Activated CD8-positive, alpha-beta T cell treated with anti-CD3 and anti-CD28 coated beads, Interleukin-2, amount 10 ng/mL, durations not matched to agents 7 days and 5 days (primary cell): Measurements from ENCODE around the gene DNAAF8. TPM values are rescaled to one million over a fixed set of nuclear protein-coding genes. Genes with fewer than 3 reads are reported as not detected.

Source experiments
- ATAC-seq: fragments of 150-1000 bp; cut with Tn5 transposase; one replicate; pipeline ENCODE4 v1.10.0; 2021; ENCODE audit warnings: moderate library complexity
- CTCF ChIA-PET: fragments of 350-600 bp; sonication (Branson Sonifier 250); formaldehyde crosslinking; loops from one replicate; lab custom pipeline; 2021; ENCODE audit warnings: antibody characterized with exemption; lab: Charles Lee
- POLR2A ChIA-PET: fragments of 350-600 bp; sonication (Branson Sonifier 250); formaldehyde crosslinking; loops from one replicate; lab custom pipeline; 2021; ENCODE audit warnings: antibody characterized with exemption; lab: Charles Lee
- DNase-seq: peaks from one replicate; pipeline ENCODE4 v3.0.0-alpha.2; 2020
- H3K27ac Mint-ChIP-seq: one replicate; pipeline ENCODE4 v1.8.0; 2021; ENCODE audit warnings: mild to moderate bottlenecking, mixed read lengths
- H3K27me3 Mint-ChIP-seq: one replicate; pipeline ENCODE4 v1.8.0; 2021; ENCODE audit warnings: low read depth, mixed read lengths
- H3K36me3 Mint-ChIP-seq: one replicate; pipeline ENCODE4 v1.8.0; 2021; ENCODE audit warnings: low read depth, mixed read lengths
- H3K4me1 Mint-ChIP-seq: one replicate; pipeline ENCODE4 v1.8.0; 2021; ENCODE audit warnings: low read depth, mixed read lengths
- H3K4me3 Mint-ChIP-seq: one replicate; pipeline ENCODE4 v1.8.0; 2021; ENCODE audit warnings: mild to moderate bottlenecking, mixed read lengths
- H3K9me3 Mint-ChIP-seq: one replicate; pipeline ENCODE4 v1.8.0; 2022; ENCODE audit warnings: mixed read lengths; ENCODE audit not compliant: insufficient read depth
- total RNA-seq, 2 experiments: library from RNA; stranded (reverse); gene quantifications; one replicate each; pipeline ENCODE4 v1.2.3, GENCODE V29; 2021

DNAAF8 gene
- total RNA-seq, 2 experiments from 2014 or later: 0.39 to 0.68 TPM

DNA sequence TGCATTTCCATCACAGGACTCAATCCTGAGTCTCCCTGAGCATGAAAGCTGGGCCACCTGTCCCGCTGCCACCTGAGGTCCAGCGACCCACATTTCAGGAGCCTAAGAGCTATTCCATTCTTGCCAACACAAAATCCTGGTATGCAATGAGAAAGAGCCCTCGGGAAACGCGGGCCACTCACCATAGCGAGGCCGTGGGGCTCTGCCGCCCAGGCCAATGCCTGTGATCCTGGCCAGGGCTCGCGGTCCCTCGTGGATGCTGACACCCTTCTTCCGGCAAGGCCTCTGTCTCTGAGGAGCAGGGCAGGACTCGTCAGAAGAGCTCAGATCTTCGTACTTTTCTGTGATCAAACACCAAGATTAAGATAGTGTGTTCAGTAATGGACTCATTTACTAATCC is 29.4 kb upstream of the DNAAF8 start:
- DNase-seq (no peak), ATAC-seq (no peak)
- POLR2A ChIA-PET: interaction anchor here (1.2 kb wide), 1 partner anchor 11 kb away, joined by 5 read pairs; the partner anchor contains the start of gene NUDT16L1
- H3K27me3 Mint-ChIP-seq: no peaks in the 10 kb centered on the region
- no peaks in the 10 kb centered on the region for H3K9me3 Mint-ChIP-seq
- peak overlapping the region; percentile 5 for H3K27ac Mint-ChIP-seq
- peaks cover 16% of the 10 kb centered on the region for H3K36me3 Mint-ChIP-seq
- no peak overlapping the region for H3K4me3 Mint-ChIP-seq
- CTCF ChIA-PET: interaction anchor here (2.1 kb wide), 1 partner anchor 55 kb away, joined by 4 read pairs; no protein-coding TSS in a partner anchor
- peaks cover 41% of the 10 kb centered on the region for H3K4me1 Mint-ChIP-seq

DNA sequence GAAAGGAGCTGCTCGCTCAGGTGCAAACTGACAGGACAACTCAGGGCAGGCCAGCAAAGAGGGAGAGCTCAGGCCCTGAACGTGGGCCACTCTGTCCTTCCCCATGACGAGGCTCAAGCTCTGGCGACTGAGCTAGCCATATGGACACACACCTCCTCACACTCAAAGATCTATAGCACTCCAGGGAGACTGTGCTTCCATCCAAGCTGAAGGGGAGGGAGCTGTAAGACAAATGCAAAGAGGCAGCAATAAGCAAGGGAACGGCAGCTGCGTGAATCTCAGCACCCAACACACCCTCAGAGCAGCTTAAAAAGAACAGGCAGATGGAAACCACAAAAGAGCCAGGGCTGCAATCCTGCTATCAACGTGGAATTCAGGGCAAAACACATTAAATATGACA is 27.5 kb upstream of the DNAAF8 start:
- Mint-ChIP-seq H3K4me1 (peaks cover 24% of the 10 kb centered on the region), H3K27me3 (no peaks in the 10 kb centered on the region), H3K4me3 (no peak overlapping the region), H3K36me3 (peaks cover 20% of the 10 kb centered on the region), H3K27ac (no peak overlapping the region), H3K9me3 (no peaks in the 10 kb centered on the region)
- ATAC-seq: no peak
- CTCF ChIA-PET: interaction anchor here (2.1 kb wide), 1 partner anchor 57 kb away, joined by 4 read pairs; no protein-coding TSS in a partner anchor
- POLR2A ChIA-PET: interaction anchor here (0.6 kb wide), 1 partner anchor 255 kb away, joined by 5 read pairs; no protein-coding TSS in a partner anchor
- DNase-seq: no peak

DNA sequence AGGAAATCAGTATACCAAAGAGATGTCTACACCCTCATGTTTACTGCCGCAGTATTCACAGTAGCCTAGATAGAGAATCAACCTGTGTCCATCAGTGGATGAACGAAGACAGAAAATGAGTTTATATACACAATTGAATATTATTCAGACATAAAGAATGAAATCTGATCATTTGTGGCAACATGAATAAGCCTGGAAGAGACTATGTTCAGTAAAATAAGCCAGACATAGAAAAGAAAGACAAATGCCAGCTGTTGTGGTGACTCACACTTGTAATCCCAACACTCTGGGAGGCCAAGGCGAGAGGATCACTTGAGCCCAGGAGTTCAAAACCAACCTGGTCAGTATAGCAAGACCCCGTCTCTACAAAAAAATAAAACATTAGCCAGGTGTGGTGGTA is 24.9 kb upstream of the DNAAF8 start:
- no peak overlapping the region for H3K4me3 Mint-ChIP-seq

DNA sequence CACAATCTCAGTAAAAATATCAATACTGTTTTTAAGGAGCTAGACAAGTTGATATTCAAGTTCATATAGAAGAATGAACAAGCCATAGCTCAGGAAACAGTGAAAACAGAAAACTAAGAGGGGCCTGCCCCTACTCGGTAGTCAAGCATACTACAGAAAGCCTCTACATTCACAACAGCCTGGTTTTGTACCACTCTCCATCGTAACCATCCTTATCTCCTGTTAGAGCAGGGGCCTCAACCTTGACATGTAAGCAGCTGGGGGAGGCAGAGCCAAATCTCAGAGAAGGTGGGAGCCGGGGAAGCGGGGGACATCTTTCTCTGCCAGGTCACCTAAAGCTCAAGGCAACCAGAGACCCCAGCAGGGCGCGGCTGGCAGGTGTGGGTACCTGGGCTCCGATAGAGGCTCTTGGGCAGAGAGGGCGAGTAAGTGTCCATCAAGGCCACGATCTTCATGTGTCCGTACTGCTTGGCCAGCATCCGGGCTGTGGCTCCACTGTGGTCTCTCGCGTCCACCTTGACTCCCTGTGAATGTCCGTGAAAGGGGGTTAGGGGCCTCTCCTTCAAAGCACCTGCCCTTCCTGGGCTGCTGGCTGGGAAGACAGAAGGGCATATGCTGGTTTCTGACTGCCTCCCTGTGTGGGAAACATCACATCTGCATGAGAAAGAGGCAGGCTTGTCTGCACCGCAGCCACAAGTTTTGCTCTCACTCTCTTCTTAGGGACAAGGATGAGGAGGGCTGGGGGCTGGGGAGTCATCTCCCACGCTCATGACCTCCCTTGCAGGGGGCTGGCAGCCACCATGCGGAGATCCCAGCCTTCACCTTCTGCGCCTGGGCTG is 20.5 kb upstream of the DNAAF8 start:
- Mint-ChIP-seq H3K27ac (no peak overlapping the region), H3K4me1 (no peaks in the 10 kb centered on the region), H3K27me3 (no peaks in the 10 kb centered on the region), H3K9me3 (no peaks in the 10 kb centered on the region), H3K4me3 (no peak overlapping the region), H3K36me3 (peaks cover 10% of the 10 kb centered on the region)
- no peak for DNase-seq
- no peak for ATAC-seq
- CTCF ChIA-PET: interaction anchor here (1.0 kb wide), 1 partner anchor 98 kb away, joined by 3 read pairs; no protein-coding TSS in a partner anchor
- POLR2A ChIA-PET: no interaction called here

More for the DNA sequence above, 24.9 kb upstream of the DNAAF8 start:
- no peak overlapping the region for H3K27ac Mint-ChIP-seq
- DNase-seq (no peak), ATAC-seq (no peak)
- H3K27me3 Mint-ChIP-seq: no peaks in the 10 kb centered on the region
- POLR2A ChIA-PET: no interaction called here
- CTCF ChIA-PET: interaction anchor here (1.4 kb wide), 1 partner anchor 85 kb away, joined by 4 read pairs; the partner anchor contains the start of gene MGRN1
- H3K4me1 Mint-ChIP-seq: peaks cover 6% of the 10 kb centered on the region
- H3K36me3 Mint-ChIP-seq: peaks cover 15% of the 10 kb centered on the region
- no peaks in the 10 kb centered on the region for H3K9me3 Mint-ChIP-seq

DNA sequence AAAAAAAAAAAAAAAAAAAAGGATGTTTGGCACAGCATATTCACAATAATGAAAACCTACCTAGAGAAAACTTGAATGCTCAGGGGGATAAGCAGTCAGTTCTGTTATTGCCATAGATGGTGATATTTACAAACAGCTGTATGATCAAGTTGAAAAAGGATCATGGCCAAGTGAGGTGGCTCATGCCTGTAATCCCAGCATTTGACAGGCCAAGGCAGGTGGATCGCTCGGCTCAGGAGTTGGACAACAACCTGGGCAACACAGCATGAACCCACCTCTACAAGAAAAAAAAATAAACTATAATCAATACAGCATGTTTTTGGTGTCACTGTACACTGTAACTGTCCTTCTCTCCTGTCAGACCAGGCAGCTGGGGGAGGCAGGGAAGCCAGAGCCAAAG is 19.3 kb upstream of the DNAAF8 start:
- no peak overlapping the region for H3K4me3 Mint-ChIP-seq
- H3K27ac Mint-ChIP-seq: no peak overlapping the region
- CTCF ChIA-PET: interaction anchor here (1.0 kb wide), 1 partner anchor 99 kb away, joined by 3 read pairs; no protein-coding TSS in a partner anchor
- peaks cover 5% of the 10 kb centered on the region for H3K36me3 Mint-ChIP-seq
- H3K4me1 Mint-ChIP-seq: no peaks in the 10 kb centered on the region
- DNase-seq (no peak), ATAC-seq (no peak)
- H3K9me3 Mint-ChIP-seq: no peaks in the 10 kb centered on the region
- H3K27me3 Mint-ChIP-seq: no peaks in the 10 kb centered on the region
- POLR2A ChIA-PET: no interaction called here

DNA sequence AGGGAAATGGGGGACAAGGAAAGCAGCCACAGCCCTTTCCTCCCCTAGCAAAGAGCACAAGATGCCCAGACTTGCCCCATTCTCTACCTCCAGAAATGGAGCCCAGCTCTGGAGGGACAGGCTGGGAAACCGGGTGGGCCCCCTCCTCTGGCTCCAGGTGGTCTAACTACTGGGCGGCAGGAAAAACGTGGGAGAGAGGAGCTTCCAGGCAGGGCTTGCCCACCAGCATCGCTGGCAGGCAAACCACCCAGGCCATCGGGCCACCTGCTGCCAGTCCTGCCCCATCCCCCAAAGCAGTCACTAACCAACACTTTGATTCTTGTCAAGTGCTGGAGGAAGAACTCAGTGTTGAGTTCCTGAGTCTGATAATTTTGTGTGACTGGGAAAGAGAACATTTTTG is 15.9 kb upstream of the DNAAF8 start:
- DNase-seq (no peak), ATAC-seq (no peak)
- Mint-ChIP-seq H3K36me3 (peaks cover 7% of the 10 kb centered on the region), H3K4me1 (no peaks in the 10 kb centered on the region), H3K27me3 (no peaks in the 10 kb centered on the region), H3K4me3 (no peak overlapping the region), H3K27ac (no peak overlapping the region), H3K9me3 (no peaks in the 10 kb centered on the region)
- ChIA-PET CTCF (no interaction called here), POLR2A (no interaction called here)

DNA sequence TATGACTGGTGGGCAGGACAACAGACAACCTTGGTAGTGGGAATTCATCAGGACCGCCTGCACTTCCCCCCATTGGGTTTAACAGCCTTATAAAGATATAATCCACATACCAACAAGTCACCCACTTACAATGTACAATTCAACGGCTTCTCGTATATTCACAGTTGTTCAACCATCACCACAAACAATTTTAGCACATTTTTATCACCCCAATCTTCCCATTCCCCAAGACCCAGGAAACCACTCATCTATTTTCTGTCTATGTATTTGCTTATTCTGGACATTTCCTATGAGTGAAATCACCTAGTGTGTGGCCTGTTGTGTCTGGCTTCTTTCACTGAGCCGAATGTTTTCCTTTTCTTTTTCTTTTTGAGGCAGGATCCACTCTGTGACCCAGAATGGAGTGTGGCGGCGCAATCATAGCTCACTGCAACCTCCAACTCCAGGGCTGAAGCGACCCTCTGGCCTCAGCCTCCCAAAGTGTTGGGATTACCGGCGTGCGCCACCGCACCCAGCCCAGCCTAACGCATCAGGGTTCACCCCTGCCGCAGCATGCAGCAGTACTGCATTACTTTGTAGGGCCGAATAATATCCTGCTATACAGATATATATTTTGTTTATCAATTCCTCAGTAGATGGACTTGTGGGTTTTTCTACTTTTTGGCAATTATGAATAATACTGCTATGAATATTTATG is 11.1 kb upstream of the DNAAF8 start:
- Mint-ChIP-seq H3K4me3 (no peak overlapping the region), H3K4me1 (no peaks in the 10 kb centered on the region), H3K36me3 (peaks cover 5% of the 10 kb centered on the region), H3K27ac (no peak overlapping the region), H3K9me3 (no peaks in the 10 kb centered on the region), H3K27me3 (no peaks in the 10 kb centered on the region)
- CTCF ChIA-PET: no interaction called here
- no peak for DNase-seq
- ATAC-seq: no peak
- POLR2A ChIA-PET: no interaction called here

DNA sequence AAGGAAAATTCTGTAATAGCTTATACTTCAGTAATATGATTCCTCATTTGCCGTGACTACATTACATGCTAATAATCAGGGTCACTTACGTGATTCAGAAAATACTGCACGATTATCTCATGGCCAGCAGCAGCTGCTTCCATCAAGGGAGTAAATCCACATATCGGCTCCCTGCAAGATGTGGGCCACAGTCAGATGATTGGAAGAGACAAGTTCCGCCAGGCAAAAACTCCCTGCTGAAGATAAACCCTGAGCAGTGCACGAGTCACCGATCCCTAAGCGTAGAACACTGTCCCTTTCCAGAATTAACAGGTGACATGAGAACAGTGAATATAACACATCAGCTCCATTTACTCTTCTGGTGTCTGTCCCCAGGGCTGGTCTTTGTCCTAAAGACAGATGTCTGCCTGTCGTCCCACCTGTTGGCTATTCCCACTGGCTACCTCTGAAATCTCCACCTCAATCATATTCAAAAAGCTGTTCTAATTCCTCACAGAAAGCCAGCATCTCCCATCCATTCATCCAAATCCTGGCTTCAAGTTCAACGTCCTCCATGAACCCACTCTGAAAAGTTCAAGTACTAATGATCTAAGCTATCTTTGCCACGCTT is 9.6 kb upstream of the DNAAF8 start:
- no peak for DNase-seq
- Mint-ChIP-seq H3K27me3 (no peaks in the 10 kb centered on the region), H3K9me3 (no peaks in the 10 kb centered on the region), H3K27ac (no peak overlapping the region), H3K4me1 (no peaks in the 10 kb centered on the region), H3K36me3 (peaks cover 10% of the 10 kb centered on the region), H3K4me3 (no peak overlapping the region)
- ChIA-PET CTCF (interaction anchor here (1.5 kb wide), 1 partner anchor 9 kb away, joined by 5 read pairs; the partner anchor contains the start of genes ANKS3 and DNAAF8), POLR2A (interaction anchor here (1.9 kb wide), 1 partner anchor 10 kb away, joined by 5 read pairs; the partner anchor contains the start of genes ANKS3 and DNAAF8)
- ATAC-seq: no peak

DNA sequence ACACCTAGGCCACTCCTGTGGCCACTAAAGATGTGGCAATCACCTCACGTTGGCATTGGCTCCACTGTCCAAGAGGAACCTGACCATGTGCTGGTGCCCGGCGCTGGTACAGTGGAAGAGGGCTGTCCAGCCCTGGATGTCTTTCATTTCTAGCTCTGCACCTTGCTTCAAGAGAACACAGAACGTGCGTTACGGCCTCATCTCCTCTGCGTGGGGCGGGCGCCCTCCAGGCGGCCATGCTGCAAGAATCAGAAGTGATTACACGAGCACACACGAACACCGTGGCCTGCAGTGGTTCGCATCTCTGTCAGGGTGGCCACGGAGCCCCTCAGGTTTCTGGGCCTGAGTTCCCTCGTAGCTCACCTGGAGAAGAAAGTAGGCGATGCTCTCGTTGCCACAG is 7.7 kb upstream of the DNAAF8 start:
- Mint-ChIP-seq H3K4me3 (no peak overlapping the region), H3K27ac (no peak overlapping the region), H3K4me1 (no peaks in the 10 kb centered on the region), H3K36me3 (peaks cover 13% of the 10 kb centered on the region), H3K9me3 (no peaks in the 10 kb centered on the region), H3K27me3 (no peaks in the 10 kb centered on the region)
- POLR2A ChIA-PET: no interaction called here
- DNase-seq (no peak), ATAC-seq (no peak)
- CTCF ChIA-PET: interaction anchor here (1.1 kb wide), 1 partner anchor 236 kb away, joined by 3 read pairs; no protein-coding TSS in a partner anchor

DNA sequence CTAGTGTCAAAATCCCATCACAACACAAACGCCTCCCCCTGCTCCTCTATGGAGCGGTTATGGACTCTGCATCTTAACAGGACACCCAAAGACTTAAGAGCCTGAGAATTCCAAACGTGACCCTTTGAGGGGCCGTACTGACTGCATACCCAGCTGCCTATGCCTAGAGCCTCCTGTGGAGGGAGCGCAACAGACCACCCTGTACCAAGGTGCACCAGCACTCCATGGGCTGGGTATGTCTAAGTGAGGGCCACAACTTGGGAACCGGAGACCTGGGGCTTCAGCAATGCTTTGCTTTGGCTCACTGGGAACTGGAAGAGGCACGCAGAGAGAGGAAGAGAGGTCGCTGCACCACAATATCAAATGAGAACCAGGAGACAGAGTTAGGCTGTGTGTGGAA is 5.7 kb upstream of the DNAAF8 start:
- POLR2A ChIA-PET: no interaction called here
- Mint-ChIP-seq H3K4me1 (peaks cover 8% of the 10 kb centered on the region), H3K27me3 (no peaks in the 10 kb centered on the region), H3K36me3 (peaks cover 8% of the 10 kb centered on the region), H3K4me3 (no peak overlapping the region), H3K27ac (no peak overlapping the region), H3K9me3 (no peaks in the 10 kb centered on the region)
- no peak for DNase-seq
- CTCF ChIA-PET: no interaction called here
- no peak for ATAC-seq

DNA sequence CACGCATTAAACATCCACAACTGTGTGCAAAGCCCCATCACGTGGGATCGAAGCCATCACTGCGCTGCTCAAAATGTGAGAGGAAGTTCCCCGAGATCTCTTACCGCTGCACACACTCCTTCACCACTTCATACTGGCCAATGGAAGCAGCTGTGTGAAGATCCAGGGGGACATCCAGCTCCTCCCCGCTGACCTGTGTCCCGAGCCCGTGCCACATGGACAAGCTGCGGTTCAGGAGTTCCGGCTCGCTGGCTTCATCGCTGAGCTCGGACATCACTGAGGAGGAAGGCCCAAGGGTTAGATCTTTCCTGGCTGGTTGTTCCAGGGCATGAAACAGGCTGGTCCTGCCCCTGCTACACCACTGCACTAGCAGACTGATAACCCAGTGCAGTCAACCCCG is 4.5 kb upstream of the DNAAF8 start:
- no peak for DNase-seq
- no peak for ATAC-seq
- H3K4me1 Mint-ChIP-seq: peaks cover 11% of the 10 kb centered on the region
- ChIA-PET POLR2A (interaction anchor here (1.1 kb wide), 1 partner anchor 31 kb away, joined by 4 read pairs; no protein-coding TSS in a partner anchor), CTCF (no interaction called here)
- peaks cover 8% of the 10 kb centered on the region for H3K36me3 Mint-ChIP-seq
- no peaks in the 10 kb centered on the region for H3K27me3 Mint-ChIP-seq
- no peak overlapping the region for H3K27ac Mint-ChIP-seq
- no peaks in the 10 kb centered on the region for H3K9me3 Mint-ChIP-seq
- H3K4me3 Mint-ChIP-seq: no peak overlapping the region
